ENCODE measurements around the gene RTTN.
"Not testable (repeated sequence)": the region's sequence is repeated elsewhere in the genome, so short reads cannot be mapped to it uniquely, and the experiment has no call there.

RTTN gene

GRCh38 chr18:70102854-70103253 lies 102.6 kb downstream of the RTTN start:
- not testable (repeated sequence) for H3K27me3 ChIP-seq (ENCODE audit: control insufficient read depth in 1 of 2, insufficient read depth in 1 of 2, low read length in 2 of 2); H2BK120ac ChIP-seq (ENCODE audit: low read depth, low read length); DNase-seq; H3K4me2 ChIP-seq (ENCODE audit: low read length, poor library complexity, severe bottlenecking); H2AK5ac ChIP-seq (ENCODE audit: low read length, severe bottlenecking); H3K79me1 ChIP-seq (replicated peaks; ENCODE audit: low read length, poor library complexity, severe bottlenecking); H3K36me3 ChIP-seq (ENCODE audit: control insufficient read depth in 1 of 2, insufficient read depth in 2 of 2, low read depth in 1 of 2, low read length in 2 of 2); H3K4me1 ChIP-seq (ENCODE audit: control insufficient read depth, insufficient read depth, low read depth, low read length); H3K14ac ChIP-seq (ENCODE audit: low read length in 2 of 2); H2BK12ac ChIP-seq (ENCODE audit: low read length in 2 of 2); H3K23ac ChIP-seq (ENCODE audit: low read length in 2 of 2); H4K8ac ChIP-seq (ENCODE audit: low read length); H2BK5ac ChIP-seq (ENCODE audit: low read depth, low read length, poor library complexity, severe bottlenecking); H2BK15ac ChIP-seq (ENCODE audit: low read depth, poor library complexity, severe bottlenecking); H3K18ac ChIP-seq (ENCODE audit: low read depth in 1 of 2, low read length in 2 of 2); H2AFZ ChIP-seq (ENCODE audit: low read depth, low read length); H3K9ac ChIP-seq (ENCODE audit: low read length); H3K27ac ChIP-seq (ENCODE audit: low read length, poor library complexity, severe bottlenecking); H4K91ac ChIP-seq (ENCODE audit: low read length); H3K4ac ChIP-seq (ENCODE audit: low read depth in 1 of 2, low read length in 2 of 2); H3K4me3 ChIP-seq (ENCODE audit: insufficient read depth in 1 of 2, low read depth in 1 of 2, low read length in 2 of 2)
- 94% methylated on average over 22 of the region's 22 CpGs for WGBS
- H3K9me3 ChIP-seq (ENCODE audit: control insufficient read depth, low read length): peaks cover 12% of the 10 kb centered on the region

GRCh38 chr18:70089858-70090257 lies 115.6 kb downstream of the RTTN start:
- Histone ChIP-seq H3K23ac (ENCODE audit: low read length in 2 of 2) (no peak overlapping the region), H3K18ac (ENCODE audit: low read depth in 1 of 2, low read length in 2 of 2) (no peak overlapping the region), H3K9ac (ENCODE audit: low read length) (no peak overlapping the region), H2AFZ (ENCODE audit: low read depth, low read length) (no peak overlapping the region), H3K4me1 (ENCODE audit: control insufficient read depth, insufficient read depth, low read depth, low read length) (no peaks in the 10 kb centered on the region), H3K27me3 (ENCODE audit: control insufficient read depth in 1 of 2, insufficient read depth in 1 of 2, low read length in 2 of 2) (no peaks in the 10 kb centered on the region), H4K8ac (ENCODE audit: low read length) (no peak overlapping the region), H3K27ac (ENCODE audit: low read length, poor library complexity, severe bottlenecking) (no peak overlapping the region), H3K4ac (ENCODE audit: low read depth in 1 of 2, low read length in 2 of 2) (no peak overlapping the region), H3K9me3 (ENCODE audit: control insufficient read depth, low read length) (no peaks in the 10 kb centered on the region), H3K4me2 (ENCODE audit: low read length, poor library complexity, severe bottlenecking) (no peak overlapping the region), H2BK5ac (ENCODE audit: low read depth, low read length, poor library complexity, severe bottlenecking) (no peak overlapping the region), H4K91ac (ENCODE audit: low read length) (no peak overlapping the region), H3K79me1 (replicated peaks; ENCODE audit: low read length, poor library complexity, severe bottlenecking) (no peaks in the 10 kb centered on the region), H3K14ac (ENCODE audit: low read length in 2 of 2) (no peak overlapping the region), H2BK12ac (ENCODE audit: low read length in 2 of 2) (no peak overlapping the region), H2AK5ac (ENCODE audit: low read length, severe bottlenecking) (no peak overlapping the region), H3K36me3 (ENCODE audit: control insufficient read depth in 1 of 2, insufficient read depth in 2 of 2, low read depth in 1 of 2, low read length in 2 of 2) (peaks cover 0 to 6% of the 10 kb centered on the region in 2 experiments), H2BK15ac (ENCODE audit: low read depth, poor library complexity, severe bottlenecking) (no peak overlapping the region), H3K4me3 (ENCODE audit: insufficient read depth in 1 of 2, low read depth in 1 of 2, low read length in 2 of 2) (no peak overlapping the region), H2BK120ac (ENCODE audit: low read depth, low read length) (no peak overlapping the region)
- DNase-seq: no peak
- WGBS: 94% methylated on average over 1 of the region's 1 CpG

- no peak overlapping the region for H2AK5ac ChIP-seq (ENCODE audit: low read length, severe bottlenecking)
- no peak overlapping the region for H3K4me3 ChIP-seq (ENCODE audit: insufficient read depth in 1 of 2, low read depth in 1 of 2, low read length in 2 of 2)
- H3K36me3 ChIP-seq (ENCODE audit: control insufficient read depth in 1 of 2, insufficient read depth in 2 of 2, low read depth in 1 of 2, low read length in 2 of 2): peaks cover 0 to 4% of the 10 kb centered on the region in 2 experiments
- H3K4me2 ChIP-seq (ENCODE audit: low read length, poor library complexity, severe bottlenecking): no peak overlapping the region
- no peak overlapping the region for H3K18ac ChIP-seq (ENCODE audit: low read depth in 1 of 2, low read length in 2 of 2)
- H3K27me3 ChIP-seq (ENCODE audit: control insufficient read depth in 1 of 2, insufficient read depth in 1 of 2, low read length in 2 of 2): no peaks in the 10 kb centered on the region
- H2BK5ac ChIP-seq (ENCODE audit: low read depth, low read length, poor library complexity, severe bottlenecking): no peak overlapping the region
- H3K79me1 ChIP-seq (replicated peaks; ENCODE audit: low read length, poor library complexity, severe bottlenecking): no peaks in the 10 kb centered on the region
- H3K27ac ChIP-seq (ENCODE audit: low read length, poor library complexity, severe bottlenecking): no peak overlapping the region
- H4K91ac ChIP-seq (ENCODE audit: low read length): no peak overlapping the region
- no peaks in the 10 kb centered on the region for H3K4me1 ChIP-seq (ENCODE audit: control insufficient read depth, insufficient read depth, low read depth, low read length)
- H2AFZ ChIP-seq (ENCODE audit: low read depth, low read length): no peak overlapping the region
- no peak overlapping the region for H2BK12ac ChIP-seq (ENCODE audit: low read length in 2 of 2)
- no peak overlapping the region for H3K23ac ChIP-seq (ENCODE audit: low read length in 2 of 2)
- H2BK120ac ChIP-seq (ENCODE audit: low read depth, low read length): no peak overlapping the region
- no peak for DNase-seq
- no peak overlapping the region for H3K14ac ChIP-seq (ENCODE audit: low read length in 2 of 2)
- no peak overlapping the region for H3K9ac ChIP-seq (ENCODE audit: low read length)
- H4K8ac ChIP-seq (ENCODE audit: low read length): no peak overlapping the region
- no CpG with 5 or more reads among the region's 4 CpGs for WGBS
- no peak overlapping the region for H2BK15ac ChIP-seq (ENCODE audit: low read depth, poor library complexity, severe bottlenecking)
- no peak overlapping the region for H3K4ac ChIP-seq (ENCODE audit: low read depth in 1 of 2, low read length in 2 of 2)
- no peaks in the 10 kb centered on the region for H3K9me3 ChIP-seq (ENCODE audit: control insufficient read depth, low read length)
These were observed 119.4 kb downstream of the RTTN start for GRCh38 chr18:70086085-70086484.

GRCh38 chr18:70085641-70086040 lies 119.8 kb downstream of the RTTN start:
- no CpG with 5 or more reads among the region's 5 CpGs for WGBS
- Histone ChIP-seq H2BK120ac (ENCODE audit: low read depth, low read length) (no peak overlapping the region), H4K8ac (ENCODE audit: low read length) (no peak overlapping the region)

More at GRCh38 chr18:70085641-70086040, 119.8 kb downstream of the RTTN start:
- no peak overlapping the region for H2BK12ac ChIP-seq (ENCODE audit: low read length in 2 of 2)
- H2AK5ac ChIP-seq (ENCODE audit: low read length, severe bottlenecking): no peak overlapping the region
- H2BK15ac ChIP-seq (ENCODE audit: low read depth, poor library complexity, severe bottlenecking): no peak overlapping the region
- no peaks in the 10 kb centered on the region for H3K9me3 ChIP-seq (ENCODE audit: control insufficient read depth, low read length)
- peaks cover 0 to 4% of the 10 kb centered on the region in 2 experiments for H3K36me3 ChIP-seq (ENCODE audit: control insufficient read depth in 1 of 2, insufficient read depth in 2 of 2, low read depth in 1 of 2, low read length in 2 of 2)
- DNase-seq: no peak
- no peak overlapping the region for H3K18ac ChIP-seq (ENCODE audit: low read depth in 1 of 2, low read length in 2 of 2)
- no peaks in the 10 kb centered on the region for H3K4me1 ChIP-seq (ENCODE audit: control insufficient read depth, insufficient read depth, low read depth, low read length)
- no peak overlapping the region for H3K23ac ChIP-seq (ENCODE audit: low read length in 2 of 2)
- no peak overlapping the region for H3K4me2 ChIP-seq (ENCODE audit: low read length, poor library complexity, severe bottlenecking)
- H2AFZ ChIP-seq (ENCODE audit: low read depth, low read length): no peak overlapping the region
- no peak overlapping the region for H3K4ac ChIP-seq (ENCODE audit: low read depth in 1 of 2, low read length in 2 of 2)
- H3K9ac ChIP-seq (ENCODE audit: low read length): no peak overlapping the region
- H3K27ac ChIP-seq (ENCODE audit: low read length, poor library complexity, severe bottlenecking): no peak overlapping the region
- no peak overlapping the region for H4K91ac ChIP-seq (ENCODE audit: low read length)
- no peaks in the 10 kb centered on the region for H3K27me3 ChIP-seq (ENCODE audit: control insufficient read depth in 1 of 2, insufficient read depth in 1 of 2, low read length in 2 of 2)
- no peaks in the 10 kb centered on the region for H3K79me1 ChIP-seq (replicated peaks; ENCODE audit: low read length, poor library complexity, severe bottlenecking)
- H3K4me3 ChIP-seq (ENCODE audit: insufficient read depth in 1 of 2, low read depth in 1 of 2, low read length in 2 of 2): no peak overlapping the region
- no peak overlapping the region for H3K14ac ChIP-seq (ENCODE audit: low read length in 2 of 2)
- no peak overlapping the region for H2BK5ac ChIP-seq (ENCODE audit: low read depth, low read length, poor library complexity, severe bottlenecking)

All from mesenchymal stem cell (in vitro differentiated cells and primary cell).